Measurements from ENCODE around the gene SCUBE1.

GRCh38 chr22:43267981-43268660 is 75.1 kb downstream of the SCUBE1 start:
- TF ChIP-seq CTCF (IDR thresholded peaks at IDR 0.05) (no peak), POLR2AphosphoS5 (IDR thresholded peaks at IDR 0.05; ENCODE audit: low read depth, low read length) (no peak), SIN3A (IDR thresholded peaks at IDR 0.05; ENCODE audit: borderline replicate concordance, insufficient read depth, low read depth, low read length) (no peak), TCF7L2 (IDR thresholded peaks at IDR 0.05; ENCODE audit: low read depth, low read length) (no peak), REST (IDR thresholded peaks at IDR 0.05; ENCODE audit: insufficient read depth in 1 of 2, low read depth in 2 of 2, low read length in 1 of 2) (no peak)
